GM19239 (cell line): Measurements from ENCODE around the gene PSMB8.

ENCODE experiments used
- DNase-seq: peaks from one replicate; pipeline ENCODE4 v3.0.0; 2011; ENCODE audit warnings: low spot score; ENCODE audit not compliant: insufficient read length
- FAIRE-seq: peaks from 2 replicates; lab custom pipeline; 2011; peaks lifted over from hg19 to GRCh38; lab: Jason Lieb, UNC

The PSMB8 gene

GRCh38 chr6:32840604-32841246, 3.1 kb downstream of the PSMB8 start:
- no peak for DNase-seq
- peak; percentile 92 for FAIRE-seq

- DNase-seq (no peak), FAIRE-seq (no peak)
These were observed 4.5 kb downstream of the PSMB8 start for GRCh38 chr6:32839356-32839755.

- peak; percentile 81 for FAIRE-seq
- peak; percentile 85 for DNase-seq
These were observed 5.5 kb downstream of the PSMB8 start, which contains the start of gene TAP2 for GRCh38 chr6:32838114-32838958. TSS of gene TAP2 (minus strand) at chr6:32838739. CDS start at chr6:32838233, 506 bp downstream.

- DNase-seq (no peak), FAIRE-seq (no peak)
These were observed 6.2 kb downstream of the PSMB8 start for GRCh38 chr6:32837651-32838113.

- no peak for FAIRE-seq
- DNase-seq: no peak
These were observed 7.0 kb downstream of the PSMB8 start for GRCh38 chr6:32836873-32837272.

- FAIRE-seq (no peak), DNase-seq (no peak)
These were observed 8.5 kb downstream of the PSMB8 start for GRCh38 chr6:32835167-32835893.

GRCh38 chr6:32833664-32834063, 10.2 kb downstream of the PSMB8 start:
- FAIRE-seq (no peak), DNase-seq (no peak)

GRCh38 chr6:32832535-32832934, 11.3 kb downstream of the PSMB8 start:
- FAIRE-seq (no peak), DNase-seq (no peak)

GRCh38 chr6:32830936-32831335, 12.9 kb downstream of the PSMB8 start:
- DNase-seq: no peak
- FAIRE-seq: no peak

GRCh38 chr6:32830017-32830416, 13.8 kb downstream of the PSMB8 start:
- DNase-seq (no peak), FAIRE-seq (no peak)

- DNase-seq (no peak), FAIRE-seq (no peak)
These were observed 14.4 kb downstream of the PSMB8 start for GRCh38 chr6:32829495-32829894.

GRCh38 chr6:32827025-32827424, 16.8 kb downstream of the PSMB8 start:
- FAIRE-seq: no peak
- DNase-seq: no peak

GRCh38 chr6:32825966-32826365, 17.9 kb downstream of the PSMB8 start:
- DNase-seq (no peak), FAIRE-seq (peak; percentile 28)

GRCh38 chr6:32819729-32820128, 24.1 kb downstream of the PSMB8 start:
- no peak for FAIRE-seq
- no peak for DNase-seq

GRCh38 chr6:32818867-32819266, 25.0 kb downstream of the PSMB8 start:
- FAIRE-seq (peak; percentile 35), DNase-seq (no peak)

GRCh38 chr6:32816746-32817204, 27.1 kb downstream of the PSMB8 start, which contains the start of gene HLA-DOB:
TSS of gene HLA-DOB (minus strand) at chr6:32817002. CDS start at chr6:32816951, 51 bp downstream.
- FAIRE-seq: no peak
- DNase-seq: no peak

- DNase-seq: no peak
- FAIRE-seq: peak; percentile 97
These were observed 27.9 kb downstream of the PSMB8 start for GRCh38 chr6:32815996-32816395.

GRCh38 chr6:32815115-32815514, 28.7 kb downstream of the PSMB8 start:
- DNase-seq (no peak), FAIRE-seq (peak; percentile 62)

- peak; percentile 84 for FAIRE-seq
- no peak for DNase-seq
These were observed 29.7 kb downstream of the PSMB8 start for GRCh38 chr6:32814145-32814544.

- DNase-seq (no peak), FAIRE-seq (no peak)
These were observed 34.7 kb downstream of the PSMB8 start for GRCh38 chr6:32809171-32809570.
